IMR-90 (cell line): ENCODE measurements around the gene WDR70. TPM values are rescaled to one million over a fixed set of nuclear protein-coding genes. Genes with fewer than 3 reads are reported as not detected.

Experiments
- ATAC-seq: fragments of 200-7000 bp; cut with Tn5 transposase; 2 replicates; pipeline ENCODE4 v1.9.1; 2020; ENCODE audit warnings: low read depth, mild to moderate bottlenecking, moderate library complexity
- BruUV-seq: library from RNA; stranded (reverse); fragments of 400-500 nt; replicated peaks from 2 replicates; lab custom pipeline; 2021; lab: Mats Ljungman, UMichigan
- CTCF ChIA-PET: fragments of 300-600 bp; formaldehyde crosslinking; extraction: SDS; loops from one replicate; lab custom pipeline; 2021; ENCODE audit warnings: antibody characterized with exemption; lab: Yijun Ruan, JAX
- POLR2A ChIA-PET: fragments of 300-600 bp; sonication (Branson Sonifier 250); formaldehyde crosslinking; loops from one replicate; lab custom pipeline; 2022; ENCODE audit warnings: antibody characterized with exemption; ENCODE audit not compliant: unreplicated experiment; lab: Charles Lee
- DNase-seq: peaks from one replicate; pipeline ENCODE4 v3.0.0; 2013
- H2AFZ ChIP-seq: replicated peaks from 2 replicates; pipeline ENCODE3; 2013; ENCODE audit warnings: low read length, mild to moderate bottlenecking; ENCODE audit not compliant: poor library complexity
- H2AK5ac ChIP-seq: 2 replicates; pipeline ENCODE4 v1.6.1; 2013; ENCODE audit warnings: low read depth, low read length, inconsistent platforms
- H2AK9ac ChIP-seq: replicated peaks from 2 replicates; pipeline ENCODE3; 2013; ENCODE audit warnings: mild to moderate bottlenecking, low read depth, low read length, moderate library complexity; ENCODE audit not compliant: poor library complexity
- H2BK120ac ChIP-seq: 2 replicates; pipeline ENCODE4 v1.6.1; 2013; ENCODE audit warnings: low read depth, low read length, inconsistent platforms
- H2BK15ac ChIP-seq: 3 replicates; pipeline ENCODE4 v1.6.1; 2013; ENCODE audit warnings: low read depth, low read length, inconsistent platforms
- H2BK20ac ChIP-seq: 2 replicates; pipeline ENCODE4 v1.6.1; 2013; ENCODE audit warnings: low read depth, mild to moderate bottlenecking, inconsistent platforms, low read length, moderate library complexity
- H2BK5ac ChIP-seq: 2 replicates; pipeline ENCODE4 v1.6.1; 2013; ENCODE audit warnings: mild to moderate bottlenecking, low read depth, low read length, inconsistent platforms; ENCODE audit not compliant: poor library complexity, severe bottlenecking
- H3K14ac ChIP-seq: replicated peaks from 2 replicates; pipeline ENCODE4 v1.6.1; 2013; ENCODE audit warnings: low read depth, low read length, inconsistent platforms
- H3K18ac ChIP-seq: 2 replicates; pipeline ENCODE4 v1.6.1; 2013; ENCODE audit warnings: low read depth, low read length, control low read depth
- H3K23ac ChIP-seq: 2 replicates; pipeline ENCODE4 v1.6.1; 2013; ENCODE audit warnings: low read depth, low read length, inconsistent platforms
- H3K27ac ChIP-seq: 2 replicates; pipeline ENCODE4 v1.5.1; 2013; ENCODE audit warnings: mild to moderate bottlenecking, control low read depth, low read length; ENCODE audit not compliant: insufficient read depth
- H3K27me3 ChIP-seq: 2 replicates; pipeline ENCODE4 v1.6.1; 2013; ENCODE audit warnings: low read length; ENCODE audit not compliant: control insufficient read depth, insufficient read depth
- H3K36me3 ChIP-seq: 2 replicates; pipeline ENCODE4 v1.6.1; 2013; ENCODE audit warnings: low read length, mixed read lengths; ENCODE audit not compliant: control insufficient read depth, insufficient read depth
- H3K4ac ChIP-seq: 2 replicates; pipeline ENCODE4 v1.6.1; 2013; ENCODE audit warnings: low read depth, low read length, inconsistent platforms
- H3K4me1 ChIP-seq: 2 replicates; pipeline ENCODE4 v1.6.1; 2013; ENCODE audit warnings: low read length, mixed read lengths; ENCODE audit not compliant: control insufficient read depth, insufficient read depth
- H3K4me2 ChIP-seq: 2 replicates; pipeline ENCODE4 v1.6.1; 2013; ENCODE audit warnings: low read depth, mild to moderate bottlenecking, control low read depth, low read length, moderate library complexity
- H3K4me3 ChIP-seq: 2 replicates; pipeline ENCODE4 v1.5.1; 2013; ENCODE audit warnings: low read depth, mild to moderate bottlenecking, control low read depth, low read length, moderate library complexity; ENCODE audit not compliant: insufficient read depth
- H3K56ac ChIP-seq: 2 replicates; pipeline ENCODE4 v1.6.1; 2013; ENCODE audit warnings: low read length, inconsistent platforms; ENCODE audit not compliant: insufficient read depth; ENCODE audit errors: extremely low read depth
- H3K79me1 ChIP-seq, 2 experiments: 2 replicates each; pipeline ENCODE4 v1.6.1; 2013; ENCODE audit warnings: low read length in 2 of 2, inconsistent platforms in 1 of 2, low read depth in 1 of 2
- H3K9ac ChIP-seq: 2 replicates; pipeline ENCODE4 v1.6.1; 2013; ENCODE audit warnings: low read depth, low read length, control low read depth
- H3K9me1 ChIP-seq: 2 replicates; pipeline ENCODE4 v1.6.1; 2013; ENCODE audit warnings: low read length, inconsistent platforms; ENCODE audit not compliant: insufficient read depth
- H3K9me3 ChIP-seq: 2 replicates; pipeline ENCODE4 v1.6.1; 2013; ENCODE audit warnings: low read length; ENCODE audit not compliant: control insufficient read depth, insufficient read depth
- H4K20me1 ChIP-seq: 2 replicates; pipeline ENCODE4 v1.6.1; 2013; ENCODE audit warnings: low read length, inconsistent platforms; ENCODE audit not compliant: insufficient read depth
- H4K5ac ChIP-seq: 2 replicates; pipeline ENCODE4 v1.6.1; 2013; ENCODE audit warnings: mild to moderate bottlenecking, low read depth, low read length, control low read depth
- H4K8ac ChIP-seq, 2 experiments: 2 replicates each; pipeline ENCODE4 v1.6.1; 2013; ENCODE audit warnings: low read depth in 2 of 2, low read length in 2 of 2, control low read depth in 1 of 2, inconsistent platforms in 1 of 2
- H4K91ac ChIP-seq: 2 replicates; pipeline ENCODE4 v1.6.1; 2013; ENCODE audit warnings: low read depth, low read length, inconsistent platforms; ENCODE audit not compliant: insufficient read depth
- BHLHE40 ChIP-seq: fragments of 150-350 bp; IDR thresholded peaks from 2 replicates; pipeline ENCODE4 v1.6.1; 2016; ENCODE audit warnings: mild to moderate bottlenecking, low read depth, low read length
- CEBPB ChIP-seq: IDR thresholded peaks from 2 replicates; pipeline ENCODE4 v1.6.1; 2012; ENCODE audit warnings: low read depth, low read length, improper control_type of control experiment
- CHD1 ChIP-seq: IDR thresholded peaks from 2 replicates; pipeline ENCODE4 v1.6.1; 2012; ENCODE audit warnings: low read depth, low read length, improper control_type of control experiment
- ELK1 ChIP-seq: fragments of 150-350 bp; IDR thresholded peaks from 2 replicates; pipeline ENCODE4 v1.6.1; 2016; ENCODE audit warnings: low read depth, mild to moderate bottlenecking, low read length, moderate library complexity, borderline replicate concordance
- USF2 ChIP-seq: fragments of 150-350 bp; IDR thresholded peaks from 2 replicates; pipeline ENCODE4 v1.6.1; 2017; ENCODE audit warnings: mild to moderate bottlenecking, antibody characterized with exemption, low read length, low read depth
- WGBS, 2 experiments: methylation state at CpG; one replicate each; pipeline versions ENCODE4 v1.1.5 to v1.1.7; 2013; ENCODE audit warnings: missing lambda C conversion rate in 2 of 2; ENCODE audit not compliant: insufficient read length in 1 of 2; ENCODE audit errors: extremely low coverage in 2 of 2; 5-methylcytosine and 5-hydroxymethylcytosine counted together
- dilution Hi-C: fragments of 300-500 bp; cut with HindIII; formaldehyde crosslinking; loops from one replicate; pipeline ENCODE4 v1.14.3; 2018; ENCODE audit warnings: low sequenced_read_pairs; ENCODE audit not compliant: unreplicated experiment
- in situ Hi-C: fragments of 300-500 bp; cut with MboI; formaldehyde crosslinking; loops from 3 replicates; pipeline ENCODE4 v1.14.3; 2019; ENCODE audit warnings: low sequenced_read_pairs, inconsistent platforms, mixed read lengths
- intact Hi-C: fragments of 100-400 bp; cut with micrococcal nuclease; formaldehyde crosslinking; loops from 2 replicates; pipeline ENCODE4 v1.10.0; 2022
- polyA plus RNA-seq, 3 experiments: library from polyadenylated mRNA; depleted of rRNA; stranded (reverse); fragments of >200 nt; gene quantifications; 2 replicates each; pipeline ENCODE4 v1.2.3, GENCODE V29; 2012; ENCODE audit warnings: low replicate concordance in 1 of 3
- total RNA-seq: library from RNA; depleted of rRNA; stranded (reverse); fragments of >200 nt; gene quantifications from 2 replicates; pipeline ENCODE4 v1.2.3, GENCODE V29; 2012

WDR70 gene
- total and polyA plus RNA-seq, 2 of the 4 experiments (the other 2 are of a cell fraction): 16.7 to 29.9 TPM

GRCh38 chr5:37436146-37436934, 57.2 kb downstream of the WDR70 start:
- ATAC-seq (no peak), DNase-seq (no peak)
- Histone ChIP-seq H3K4me3 (no peak overlapping the region), H3K4me1 (peaks cover 7% of the 10 kb centered on the region), H2BK120ac (no peak overlapping the region), H2BK20ac (no peak overlapping the region), H3K18ac (no peak overlapping the region), H4K91ac (no peak overlapping the region), H3K4me2 (no peak overlapping the region), H3K36me3 (no peaks in the 10 kb centered on the region), H4K5ac (no peak overlapping the region), H2BK15ac (no peak overlapping the region), H2AK5ac (no peak overlapping the region), H3K56ac (no peak overlapping the region), H2AFZ (no peak overlapping the region), H3K79me1 (peaks cover 5 to 13% of the 10 kb centered on the region in 2 experiments), H4K20me1 (no peaks in the 10 kb centered on the region), H3K23ac (no peak overlapping the region), H3K4ac (no peak overlapping the region), H2AK9ac (no peak overlapping the region), H2BK5ac (no peak overlapping the region), H3K9me1 (no peaks in the 10 kb centered on the region), H3K9me3 (no peaks in the 10 kb centered on the region), H4K8ac (no peak overlapping the region), H3K9ac (no peak overlapping the region), H3K14ac (no peak overlapping the region), H3K27me3 (no peaks in the 10 kb centered on the region), H3K27ac (no peak overlapping the region)
- ChIA-PET POLR2A (no interaction called here), CTCF (no interaction called here)
- in situ Hi-C loops: no loop called here
- TF ChIP-seq CEBPB (0 out of 2 replicates have a peak, but pooled peaks have one; percentile 34), BHLHE40 (no peak), CHD1 (no peak), ELK1 (no peak), USF2 (no peak)
- BruUV-seq: no TSS peak
- WGBS, 2 experiments: 100% methylated on average over 1 of the region's 3 CpGs; no CpG with 5 or more reads in 1 of the 2 experiments
- intact Hi-C loops: no loop called here
- dilution Hi-C loops: no loop called here
